Measurements from ENCODE around the gene DRAP1.

GRCh38 chr11:65958291-65958690 is 39.1 kb downstream of the DRAP1 start:
- TF ChIP-seq EZH2 (IDR thresholded peaks at IDR 0.05) (no peak), POLR2AphosphoS5 (IDR thresholded peaks at IDR 0.05; ENCODE audit: borderline replicate concordance, low read depth, low read length) (no peak)

Data from SK-N-MC (cell line).